HG03097 (cell line): Measurements from ENCODE around the gene UPF1.
A peak's percentile ranks its signal among the peaks of the same experiment; 100 is the strongest.
"Not testable (repeated sequence)": the region's sequence is repeated elsewhere in the genome, so short reads cannot be mapped to it uniquely, and the experiment has no call there.

Source experiments
- ATAC-seq: cut with Tn5 transposase; IDR thresholded peaks from one replicate; pipeline ENCODE4 v1.9.1; 2021; ENCODE audit not compliant: unreplicated experiment, low FRiP score

The UPF1 gene

GRCh38 chr19:18798384-18799352 lies 33.1 kb upstream of the UPF1 start:
- ATAC-seq, result no peak

- no peak for ATAC-seq
These were observed 32.3 kb upstream of the UPF1 start for GRCh38 chr19:18799389-18799970.

- ATAC-seq, result no peak
These were observed 31.7 kb upstream of the UPF1 start for GRCh38 chr19:18800079-18800478.

- ATAC-seq, result no peak
These were observed 31.1 kb upstream of the UPF1 start for GRCh38 chr19:18800636-18801035.

- ATAC-seq, result no peak
These were observed 29.4 kb upstream of the UPF1 start for GRCh38 chr19:18802354-18802753.

GRCh38 chr19:18803550-18804138 lies 28.1 kb upstream of the UPF1 start:
- ATAC-seq, result no peak

- ATAC-seq, result no peak
These were observed 27.6 kb upstream of the UPF1 start for GRCh38 chr19:18804139-18804601.

GRCh38 chr19:18804643-18805042 lies 27.1 kb upstream of the UPF1 start:
- ATAC-seq, result no peak

GRCh38 chr19:18807861-18808331 lies 23.9 kb upstream of the UPF1 start:
- ATAC-seq, result no peak

GRCh38 chr19:18809149-18809868 lies 22.4 kb upstream of the UPF1 start:
- no peak for ATAC-seq

GRCh38 chr19:18811638-18812037 lies 20.1 kb upstream of the UPF1 start:
- not testable (repeated sequence) for ATAC-seq

GRCh38 chr19:18814063-18814462 lies 17.7 kb upstream of the UPF1 start:
- no peak for ATAC-seq

GRCh38 chr19:18815673-18816072 lies 16.1 kb upstream of the UPF1 start:
- ATAC-seq, result no peak

GRCh38 chr19:18816645-18817044 lies 15.1 kb upstream of the UPF1 start:
- not testable (repeated sequence) for ATAC-seq

- ATAC-seq, result no peak
These were observed 14.2 kb upstream of the UPF1 start for GRCh38 chr19:18817574-18817973.

- ATAC-seq, result no peak
These were observed 3.0 kb upstream of the UPF1 start for GRCh38 chr19:18828786-18829185.

- ATAC-seq, result no peak
These were observed 1.3 kb upstream of the UPF1 start for GRCh38 chr19:18830488-18830887.

- ATAC-seq, result peak; percentile 18
These were observed 764 bp downstream of the UPF1 start for GRCh38 chr19:18832306-18833140.

- no peak for ATAC-seq
These were observed 1.4 kb downstream of the UPF1 start for GRCh38 chr19:18833141-18833476.
